Lung (tissue), 12 donors: Measurements from ENCODE around the gene C1orf105. TPM values are rescaled to one million over a fixed set of nuclear protein-coding genes. Genes with fewer than 3 reads are reported as not detected.
A peak's percentile ranks its signal among the peaks of the same experiment; 100 is the strongest.

Source experiments
- ATAC-seq: fragments of 200-7000 bp; cut with Tn5 transposase; one replicate; pipeline ENCODE4 v1.9.1; 2020; ENCODE audit warnings: moderate number of reproducible peaks; ENCODE audit not compliant: insufficient read depth, low FRiP score
- DNase-seq, 3 donors: peaks; one replicate each; pipeline ENCODE4 v3.0.0-alpha.2; 2013 to 2017
- H3K27ac ChIP-seq, 2 donors: one replicate each; pipeline ENCODE4 v1.5.1; 2013; ENCODE audit warnings: mild to moderate bottlenecking in 2 of 2, moderate library complexity in 2 of 2, control low read depth in 1 of 2, inconsistent platforms in 1 of 2, low read depth in 1 of 2, low read length in 1 of 2
- H3K27me3 ChIP-seq, 3 donors: one replicate each; pipeline ENCODE4 v1.5.1; 2013; ENCODE audit warnings: low read length in 2 of 3; ENCODE audit not compliant: control insufficient read depth in 3 of 3, insufficient read depth in 3 of 3
- H3K36me3 ChIP-seq, 4 donors: one replicate each; pipeline ENCODE4 v1.5.1; 2013; ENCODE audit warnings: low read length in 4 of 4, mild to moderate bottlenecking in 1 of 4, moderate library complexity in 1 of 4; ENCODE audit not compliant: control insufficient read depth in 4 of 4, insufficient read depth in 4 of 4
- H3K4me1 ChIP-seq, 5 donors: one replicate each; pipeline ENCODE4 v1.5.1; 2013; ENCODE audit warnings: low read length in 5 of 5, mild to moderate bottlenecking in 2 of 5, moderate library complexity in 1 of 5; ENCODE audit not compliant: control insufficient read depth in 5 of 5, insufficient read depth in 5 of 5
- H3K4me3 ChIP-seq: one replicate; pipeline ENCODE4 v1.5.1; 2013; ENCODE audit warnings: mild to moderate bottlenecking, control low read depth, moderate library complexity
- H3K9ac ChIP-seq, 2 donors: one replicate each; pipeline ENCODE4 v1.5.1; 2013; ENCODE audit warnings: low read length in 2 of 2, control low read depth in 1 of 2; ENCODE audit not compliant: insufficient read depth in 1 of 2
- H3K9me3 ChIP-seq, 4 donors: one replicate each; pipeline ENCODE4 v1.5.1; 2013; ENCODE audit warnings: low read length in 3 of 4, mild to moderate bottlenecking in 1 of 4, moderate library complexity in 1 of 4; ENCODE audit not compliant: control insufficient read depth in 4 of 4, insufficient read depth in 3 of 4
- WGBS, 2 donors: extraction: QIAGEN DNeasy Blood & Tissue Kit; methylation state at CpG; one replicate each; pipeline ENCODE4 v1.1.7; 2013; 5-methylcytosine and 5-hydroxymethylcytosine counted together
- polyA plus RNA-seq, 2 donors: library from polyadenylated mRNA; stranded (reverse); fragments of 200-250 nt; gene quantifications; one replicate each; pipeline ENCODE4 v1.2.1, GENCODE V29; 2013
- total RNA-seq, 2 donors: library from RNA; depleted of rRNA in 1 of 2; stranded (reverse); fragments of >200 nt in 1 of 2; gene quantifications; one replicate each; pipeline ENCODE4 v1.2.1, GENCODE V29; 2014 to 2021
- TF ChIP-seq, protein P1 (sequence below): IDR thresholded peaks from 2 replicates; pipeline ENCODE4 v1.5.1; 2012; ENCODE audit warnings: mild to moderate bottlenecking; ENCODE audit errors: control extremely low read depth, extremely low read depth
- donor health status: control.
- donor health status: control.
- donor health status: Bipolar disorder and iron deficiency.
- donor health status: healthy.
- donor health status: DM: yes; HTN: yes; CAD: no.

C1orf105 gene
- total and polyA plus RNA-seq, 4 donors, result not detected

DNA sequence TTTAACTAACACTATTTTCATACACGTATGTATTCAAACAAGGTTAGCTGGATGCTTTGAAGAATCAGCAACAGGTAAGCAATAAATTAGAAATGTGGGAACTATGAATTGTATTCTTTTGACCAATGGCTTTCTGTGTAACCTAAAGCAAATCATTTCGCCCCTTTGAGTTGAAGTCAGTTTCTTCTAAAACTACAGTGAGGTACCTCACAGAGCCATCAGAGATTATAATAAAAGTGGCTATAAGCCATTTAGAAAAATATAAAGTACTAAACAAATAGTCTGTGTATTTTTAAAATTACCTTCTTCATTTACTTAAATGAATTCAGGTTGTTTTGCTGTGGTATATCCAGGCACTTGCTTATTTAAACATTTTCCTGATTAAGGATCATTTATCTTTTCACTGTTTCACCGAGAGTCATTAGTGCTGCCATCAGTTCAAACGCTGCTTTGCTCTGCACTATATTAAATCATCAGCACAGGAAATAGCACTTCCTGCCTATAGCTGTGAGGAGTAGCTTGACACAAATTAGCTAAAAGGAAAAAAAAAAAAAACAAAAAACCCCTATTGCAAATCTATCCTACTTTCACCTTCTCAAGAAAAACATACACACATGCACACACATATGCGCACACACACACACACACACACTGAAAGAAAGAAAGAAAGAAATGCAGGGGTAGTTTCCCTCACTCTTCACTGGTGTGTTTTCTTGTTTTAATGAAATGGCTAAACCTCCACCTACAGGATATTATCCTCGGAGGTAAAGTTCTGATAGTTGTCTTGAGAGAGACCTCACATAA, 39.8 kb upstream of the C1orf105 start:
- H3K36me3 ChIP-seq, result no peaks in the 10 kb centered on the region
- WGBS, 2 donors, result 39 to 47% methylated on average over 6 of the region's 6 CpGs
- no peaks in the 10 kb centered on the region for H3K27me3 ChIP-seq
- H3K4me3 ChIP-seq, result no peak overlapping the region
- H3K4me1 ChIP-seq, result peaks cover 0 to 47% (median 7%) of the 10 kb centered on the region in 5 donors
- no peak overlapping the region for H3K27ac ChIP-seq
- TF ChIP-seq, protein P1, sequence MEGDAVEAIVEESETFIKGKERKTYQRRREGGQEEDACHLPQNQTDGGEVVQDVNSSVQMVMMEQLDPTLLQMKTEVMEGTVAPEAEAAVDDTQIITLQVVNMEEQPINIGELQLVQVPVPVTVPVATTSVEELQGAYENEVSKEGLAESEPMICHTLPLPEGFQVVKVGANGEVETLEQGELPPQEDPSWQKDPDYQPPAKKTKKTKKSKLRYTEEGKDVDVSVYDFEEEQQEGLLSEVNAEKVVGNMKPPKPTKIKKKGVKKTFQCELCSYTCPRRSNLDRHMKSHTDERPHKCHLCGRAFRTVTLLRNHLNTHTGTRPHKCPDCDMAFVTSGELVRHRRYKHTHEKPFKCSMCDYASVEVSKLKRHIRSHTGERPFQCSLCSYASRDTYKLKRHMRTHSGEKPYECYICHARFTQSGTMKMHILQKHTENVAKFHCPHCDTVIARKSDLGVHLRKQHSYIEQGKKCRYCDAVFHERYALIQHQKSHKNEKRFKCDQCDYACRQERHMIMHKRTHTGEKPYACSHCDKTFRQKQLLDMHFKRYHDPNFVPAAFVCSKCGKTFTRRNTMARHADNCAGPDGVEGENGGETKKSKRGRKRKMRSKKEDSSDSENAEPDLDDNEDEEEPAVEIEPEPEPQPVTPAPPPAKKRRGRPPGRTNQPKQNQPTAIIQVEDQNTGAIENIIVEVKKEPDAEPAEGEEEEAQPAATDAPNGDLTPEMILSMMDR, result no peak
- peak in 2 of 3 donors; percentile 59 to 76 for DNase-seq
- no peaks in the 10 kb centered on the region for H3K9me3 ChIP-seq
- H3K9ac ChIP-seq, result no peak overlapping the region
- no peak for ATAC-seq

DNA sequence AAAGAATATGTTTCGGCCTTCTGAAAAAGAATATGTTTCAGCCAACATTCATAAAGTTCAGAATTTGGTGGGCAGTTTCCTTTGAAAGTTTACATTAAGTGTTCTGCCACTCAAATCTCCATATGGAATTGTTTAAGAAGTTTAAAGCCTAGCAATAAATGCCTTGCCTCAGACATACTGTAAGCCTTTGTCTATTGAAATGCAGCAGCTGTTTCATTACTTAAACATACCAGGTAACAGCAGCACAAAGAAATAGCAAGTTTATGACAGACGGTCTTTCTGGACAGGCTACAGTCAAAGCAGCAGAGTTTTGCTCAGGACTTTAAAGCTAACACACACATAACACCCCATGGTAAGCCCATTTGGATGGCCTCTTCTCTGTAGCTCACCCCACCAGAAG, 38.5 kb upstream of the C1orf105 start:
- H3K4me1 ChIP-seq, result peaks cover 0 to 47% (median 7%) of the 10 kb centered on the region in 5 donors
- H3K9me3 ChIP-seq, result no peaks in the 10 kb centered on the region
- H3K27ac ChIP-seq, result no peak overlapping the region
- H3K36me3 ChIP-seq, result no peaks in the 10 kb centered on the region
- 95% methylated on average over 2 of the region's 2 CpGs for WGBS, 2 donors
- TF ChIP-seq, protein P1, result no peak
- no peaks in the 10 kb centered on the region for H3K27me3 ChIP-seq
- no peak overlapping the region for H3K9ac ChIP-seq
- no peak overlapping the region for H3K4me3 ChIP-seq
- ATAC-seq (no peak), DNase-seq (peak in 2 of 3 donors; percentile 62 to 63)

DNA sequence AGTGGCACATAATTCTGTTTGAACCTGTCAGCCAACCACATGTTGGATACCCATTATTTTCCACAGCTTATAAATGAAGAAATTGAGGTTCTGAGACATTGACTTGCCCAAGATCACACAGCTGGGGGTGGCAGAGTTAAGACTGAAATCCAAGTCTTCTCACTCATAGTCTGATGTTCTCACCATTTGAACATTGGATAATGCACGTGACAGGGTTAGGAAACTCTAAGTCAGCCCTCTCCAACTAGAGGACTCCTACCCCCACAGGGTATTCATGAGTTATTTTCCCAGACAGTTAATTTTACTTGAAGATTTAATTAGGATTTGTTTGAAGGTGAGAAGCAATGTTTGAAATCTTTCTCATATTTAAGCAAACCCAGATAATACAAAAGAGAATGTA, 38.1 kb upstream of the C1orf105 start:
- Histone ChIP-seq H3K9me3 (no peaks in the 10 kb centered on the region), H3K27ac (no peak overlapping the region), H3K27me3 (no peaks in the 10 kb centered on the region), H3K9ac (no peak overlapping the region), H3K4me1 (peaks cover 0 to 47% (median 7%) of the 10 kb centered on the region in 5 donors), H3K36me3 (no peaks in the 10 kb centered on the region), H3K4me3 (no peak overlapping the region)
- 93 to 94% methylated on average over 1 of the region's 1 CpG for WGBS, 2 donors
- DNase-seq, result no peak
- TF ChIP-seq, protein P1, result no peak
- ATAC-seq, result no peak
